Activated T-helper 1 cell treated with Interleukin-2 at 50 U/mL for 16 hours (primary cell): Measurements from ENCODE around the gene FSTL5.
"Not testable (repeated sequence)": the region's sequence is repeated elsewhere in the genome, so short reads cannot be mapped to it uniquely, and the experiment has no call there.

Experiments
- DNase-seq: peaks from one replicate; pipeline ENCODE4 v3.0.0-alpha.2; 2020; ENCODE audit warnings: low read depth

FSTL5 gene

GRCh38 chr4:161829591-161829990 is 334.2 kb downstream of the FSTL5 start:
- no peak for DNase-seq

DNA sequence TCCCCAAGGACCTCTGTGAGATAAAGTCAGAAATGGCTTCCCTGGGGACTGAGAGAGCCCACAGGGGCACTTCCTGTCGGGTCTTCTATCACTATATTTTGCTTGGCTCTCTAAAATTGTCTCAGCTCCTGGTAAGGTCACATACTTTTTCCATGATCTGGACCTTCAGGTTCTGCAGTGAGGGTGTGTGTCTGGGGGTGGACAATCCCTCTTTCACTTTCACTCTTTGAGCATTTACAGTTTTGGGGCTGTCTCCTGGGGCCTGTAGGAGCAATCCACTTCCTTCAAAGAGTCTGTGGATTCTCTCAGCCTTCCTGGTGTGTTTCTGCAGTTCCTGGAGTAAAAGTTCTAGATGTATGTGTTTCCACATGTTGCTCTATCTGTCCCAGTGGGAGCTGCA is 335.7 kb downstream of the FSTL5 start:
- no peak for DNase-seq

- DNase-seq, result no peak
These were observed 336.8 kb downstream of the FSTL5 start for GRCh38 chr4:161827013-161827412.

DNA sequence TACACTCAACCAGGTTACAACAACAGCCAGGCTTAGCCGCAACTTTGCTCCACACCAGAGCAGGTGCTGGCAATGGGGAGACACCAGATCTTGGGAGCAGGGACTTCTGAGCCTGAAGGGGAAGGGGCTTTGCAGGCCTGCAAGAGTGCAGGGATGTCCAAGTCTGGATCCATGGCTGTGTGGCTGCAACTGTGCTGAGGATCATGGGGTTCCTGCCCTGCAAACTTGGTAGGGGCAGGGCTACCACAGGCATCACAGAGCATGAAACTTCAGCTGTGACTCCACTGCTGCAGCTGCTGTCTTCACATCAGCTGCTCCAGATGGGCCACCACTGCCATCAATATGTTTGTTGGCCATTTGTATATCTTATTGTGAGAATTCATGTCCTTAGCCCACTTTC is 340.4 kb downstream of the FSTL5 start:
- DNase-seq, result no peak

DNA sequence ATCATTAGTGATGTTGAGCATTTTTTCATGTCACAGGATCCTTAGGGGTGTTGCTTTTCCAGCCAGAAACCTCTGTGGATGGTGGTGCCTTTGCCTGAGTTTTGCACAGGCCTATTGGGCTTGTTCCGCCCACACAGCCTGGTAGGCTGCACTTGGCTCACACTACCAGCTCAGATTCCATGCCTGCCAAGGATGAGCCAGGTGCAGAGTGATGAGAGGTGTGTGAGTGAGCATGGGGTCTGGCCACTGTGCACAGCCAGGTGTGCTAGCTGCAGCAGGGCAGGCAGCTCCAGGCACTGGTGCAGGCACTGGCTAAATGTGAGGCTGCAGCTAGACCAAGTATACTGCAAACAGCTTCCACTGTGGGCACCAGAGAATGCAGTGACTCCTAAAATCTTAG is 341.6 kb downstream of the FSTL5 start:
- DNase-seq, result no peak

DNA sequence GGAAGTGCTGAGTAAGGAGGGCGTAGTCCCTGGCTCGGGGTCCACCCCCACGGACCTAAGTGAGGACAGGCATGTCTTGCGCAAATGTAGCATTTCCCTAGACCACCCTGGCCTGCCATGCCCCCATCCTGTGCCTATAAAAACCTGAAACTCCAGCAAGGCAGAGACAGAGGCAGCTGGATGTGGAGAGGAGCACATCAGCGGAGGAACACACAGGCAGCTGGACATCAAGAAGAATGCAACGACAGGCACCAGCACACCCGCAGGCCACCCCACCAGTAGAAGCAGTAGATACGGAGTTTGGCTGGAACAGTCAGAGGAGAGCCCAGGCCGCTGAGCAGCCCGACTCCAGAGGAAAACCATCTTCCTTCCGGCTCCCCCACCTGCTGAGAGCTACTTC is 345.9 kb downstream of the FSTL5 start:
- DNase-seq, result no peak

- no peak for DNase-seq
These were observed 346.8 kb downstream of the FSTL5 start for GRCh38 chr4:161816958-161817357.

DNA sequence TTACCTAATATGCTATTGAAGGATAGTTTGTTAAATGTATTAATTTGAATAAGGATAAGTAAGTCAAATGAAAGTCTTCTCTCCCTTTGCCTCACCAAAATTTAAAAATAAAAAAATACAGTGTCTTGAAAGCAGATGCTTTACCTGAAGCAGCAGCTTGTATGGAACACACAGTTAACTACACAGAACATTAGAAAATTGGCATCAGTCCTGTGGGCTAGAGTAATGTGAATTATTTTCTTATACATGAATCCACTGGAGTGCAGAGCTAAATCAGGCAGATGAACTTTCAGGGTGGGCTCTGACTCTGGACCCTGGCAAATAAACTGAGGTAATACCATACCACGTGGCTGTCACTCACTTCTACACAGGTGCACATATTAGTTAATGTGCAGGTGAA is 348.0 kb downstream of the FSTL5 start:
- DNase-seq, result no peak

GRCh38 chr4:161813889-161814288 is 349.9 kb downstream of the FSTL5 start:
- no peak for DNase-seq

- DNase-seq, result no peak
These were observed 350.4 kb downstream of the FSTL5 start for GRCh38 chr4:161813389-161813788.

GRCh38 chr4:161803171-161803570 is 360.6 kb downstream of the FSTL5 start:
- no peak for DNase-seq

DNA sequence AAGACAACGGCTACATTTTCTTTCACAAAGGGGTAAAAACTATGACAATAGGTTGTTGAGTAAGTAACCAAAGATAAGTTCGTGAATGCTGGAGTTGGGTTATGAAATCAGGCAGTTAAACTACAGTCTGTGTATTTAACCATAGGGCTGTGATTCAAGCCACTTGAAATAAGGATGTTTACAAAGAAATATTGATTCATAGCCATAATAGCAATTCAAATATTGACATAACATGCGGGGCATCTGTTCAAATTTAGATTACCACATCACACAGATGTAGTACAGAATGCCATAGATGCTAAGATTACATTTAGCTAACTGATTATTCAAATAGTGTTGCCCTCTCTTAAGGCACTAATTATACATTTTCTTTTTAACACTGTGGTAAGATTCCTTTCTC is 364.1 kb downstream of the FSTL5 start:
- no peak for DNase-seq

GRCh38 chr4:161792991-161793390 is 370.8 kb downstream of the FSTL5 start:
- DNase-seq, result no peak

DNA sequence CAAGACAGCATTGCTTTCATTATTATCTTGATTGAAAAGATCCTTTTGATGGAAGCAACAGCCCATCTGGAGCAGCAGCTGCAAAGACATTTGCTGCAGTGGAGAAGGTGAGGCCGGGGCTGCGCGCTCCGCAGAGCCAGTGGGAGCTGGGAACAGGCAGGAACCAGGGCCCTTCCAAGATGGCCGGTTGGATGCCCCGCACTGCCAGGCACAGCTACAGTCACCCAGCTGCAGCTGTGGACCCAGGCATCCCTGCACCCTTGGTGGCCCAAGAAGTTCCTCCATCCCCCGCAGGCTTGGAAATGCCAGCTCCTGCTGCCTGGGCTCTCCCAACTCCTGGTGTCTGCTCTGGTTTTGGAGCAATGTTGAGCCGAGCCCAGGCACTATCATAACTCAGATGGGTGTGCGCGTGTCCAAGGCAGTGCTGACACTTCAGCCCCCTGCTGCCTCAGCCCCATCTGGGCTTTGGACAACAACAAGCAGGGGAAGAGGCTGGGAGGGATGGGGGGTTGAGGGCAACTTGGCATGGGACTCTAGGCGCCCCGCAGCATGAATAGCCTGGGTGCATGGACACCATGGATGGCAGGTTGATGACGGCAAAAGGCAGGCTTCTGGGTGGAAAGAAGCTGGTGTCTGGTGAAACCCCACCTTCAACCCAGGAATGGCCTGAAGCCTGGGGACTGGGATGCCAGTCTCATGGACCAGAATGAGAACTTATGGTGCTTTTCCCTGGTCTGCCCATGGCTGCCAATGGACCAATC is 371.8 kb downstream of the FSTL5 start:
- DNase-seq, result no peak

DNA sequence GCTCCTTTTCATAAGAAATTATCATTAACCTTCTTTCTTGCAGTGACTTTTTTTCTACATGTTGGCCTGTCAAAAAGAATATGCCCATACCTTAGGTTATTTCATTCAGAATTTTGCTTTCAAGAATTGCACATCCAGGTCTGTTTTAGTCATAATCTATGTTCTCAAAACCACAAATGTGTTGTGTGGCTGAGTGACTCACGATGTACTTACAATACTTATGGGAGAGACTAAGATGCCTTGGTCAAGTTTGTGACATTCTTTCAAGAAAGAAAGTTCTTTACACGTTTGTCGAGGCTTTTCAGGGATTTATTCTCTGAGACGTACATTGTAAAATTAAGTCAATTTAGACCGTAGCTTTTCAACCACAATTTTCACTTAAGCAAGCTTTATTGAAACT is 396.7 kb downstream of the FSTL5 start:
- no peak for DNase-seq

DNA sequence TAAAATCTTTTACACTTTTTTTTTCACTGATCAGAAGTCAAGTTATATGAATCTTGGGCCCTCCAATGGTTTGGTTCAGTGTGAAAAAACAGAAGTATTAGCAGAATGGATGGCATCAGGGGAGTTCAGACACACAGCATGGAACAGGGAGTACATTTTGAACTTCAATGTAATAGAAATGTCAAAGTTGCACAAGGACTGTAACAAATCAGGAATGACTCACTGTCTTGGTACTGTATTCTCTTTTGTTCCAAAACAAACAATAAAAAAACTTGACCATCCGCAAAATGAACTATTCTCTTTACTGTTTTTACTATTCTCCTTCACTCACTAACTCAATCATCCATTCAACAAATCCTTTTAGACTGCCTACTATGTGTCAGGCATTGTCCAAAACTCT is 401.0 kb downstream of the FSTL5 start:
- DNase-seq, result no peak

DNA sequence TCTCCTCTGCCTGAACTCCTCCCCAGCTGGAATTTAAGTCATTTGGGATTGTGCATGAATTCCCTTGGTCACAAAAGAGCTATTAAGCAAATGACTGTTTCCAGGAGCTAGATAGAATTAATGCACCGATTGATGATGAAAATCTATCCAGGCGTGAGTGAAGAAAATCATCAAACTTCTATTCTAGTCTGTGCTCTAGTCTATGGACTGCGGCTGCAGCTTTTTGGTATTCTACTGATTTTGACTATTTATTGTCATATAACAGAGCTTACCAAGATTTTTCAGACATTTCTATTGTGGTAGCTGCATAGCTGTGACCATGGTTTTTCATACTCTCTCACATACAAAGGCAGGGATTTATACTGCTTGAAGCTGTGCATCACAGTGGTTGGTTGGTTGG is 403.8 kb downstream of the FSTL5 start:
- DNase-seq, result no peak

DNA sequence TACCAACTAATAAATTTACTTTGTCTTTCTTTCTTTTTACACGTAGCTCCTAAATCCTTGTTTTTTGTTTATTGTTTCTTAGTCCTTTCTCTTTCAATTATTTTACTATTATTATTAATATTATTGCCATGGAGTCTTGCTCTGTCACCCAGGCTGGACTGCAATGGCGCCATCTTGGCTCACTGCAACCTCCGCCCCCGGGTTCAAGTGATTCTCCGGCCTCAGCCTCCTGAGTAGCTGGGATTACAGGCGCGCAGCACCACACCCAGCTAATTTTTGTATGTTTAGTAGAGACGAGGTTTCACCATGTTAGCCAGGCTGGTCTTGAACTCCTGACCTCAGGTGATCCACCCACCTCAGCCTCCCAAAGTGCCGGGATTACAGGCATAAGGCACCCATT is 405.4 kb downstream of the FSTL5 start:
- DNase-seq, result not testable (repeated sequence)

DNA sequence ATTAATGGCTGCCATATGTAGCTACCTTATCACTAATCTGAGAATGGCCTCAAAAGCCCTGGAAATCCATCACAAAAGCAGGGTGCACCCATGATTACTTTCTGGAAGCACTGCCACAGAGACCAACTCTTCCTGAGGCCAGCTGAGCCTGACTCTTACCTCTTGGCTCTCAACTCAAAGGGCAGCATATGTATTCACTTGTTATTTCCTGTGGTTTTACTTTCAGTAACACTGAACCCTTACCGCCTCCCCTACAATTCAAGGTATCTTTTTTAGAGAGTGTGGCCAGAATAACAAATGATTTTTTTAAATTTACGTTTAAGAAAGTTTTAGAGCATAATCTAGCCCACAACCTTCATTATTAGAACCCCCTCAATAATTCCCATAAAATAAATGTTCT is 434.9 kb downstream of the FSTL5 start:
- DNase-seq, result no peak

- DNase-seq, result no peak
These were observed 441.9 kb downstream of the FSTL5 start for GRCh38 chr4:161721947-161722346.

DNA sequence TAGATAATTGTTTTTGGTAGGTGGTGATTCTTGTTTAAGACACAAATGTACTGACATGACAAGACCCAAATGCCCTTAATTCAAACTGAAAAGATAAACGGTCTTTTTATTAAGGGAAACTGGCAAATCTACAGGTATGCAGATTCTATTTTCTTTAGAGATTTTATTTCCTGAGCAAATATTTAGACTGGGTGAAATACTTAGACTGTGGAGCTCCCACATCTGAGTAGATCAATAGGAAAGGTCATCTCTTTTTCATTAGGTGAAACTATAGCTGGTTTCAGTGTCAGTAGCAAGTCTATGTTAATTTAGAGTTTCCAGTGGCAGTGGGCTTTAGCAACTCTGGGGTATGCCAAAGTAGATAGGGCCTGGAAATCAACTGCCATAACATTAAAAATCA is 446.7 kb downstream of the FSTL5 start:
- DNase-seq, result no peak

- DNase-seq, result no peak
These were observed 448.9 kb downstream of the FSTL5 start for GRCh38 chr4:161714931-161715330.

GRCh38 chr4:161714022-161714751 is 449.6 kb downstream of the FSTL5 start:
- no peak for DNase-seq

GRCh38 chr4:161704653-161705052 is 459.1 kb downstream of the FSTL5 start:
- DNase-seq, result no peak
